Measurements from ENCODE around the gene COASY. TPM values are rescaled to one million over a fixed set of nuclear protein-coding genes. Genes with fewer than 3 reads are reported as not detected.

The COASY gene
- total RNA-seq, 1 donor = 13.4 TPM

GRCh38 chr17:42536048-42536371, 25.9 kb upstream of the COASY start, which contains the start of gene NAGLU:
TSS of gene NAGLU (plus strand) at chr17:42536241. CDS start at chr17:42536273, 32 bp downstream.
- Histone ChIP-seq H4K20me1 (ENCODE audit: insufficient read depth, low read length) (peaks cover 10% of the 10 kb centered on the region), H3K4me3 (ENCODE audit: insufficient read depth, low read length) (peak within 1 kb of the TSS; percentile 88), H3K27ac (ENCODE audit: low read depth, low read length) (peak within 1 kb of the TSS; percentile 77), H3K4me2 (ENCODE audit: insufficient read depth, low read length) (peak within 1 kb of the TSS; percentile 99), H3K79me2 (ENCODE audit: insufficient read depth, low read length) (peaks cover 25% of the 10 kb centered on the region), H3K36me3 (ENCODE audit: insufficient read depth, low read length) (peaks cover 17% of the 10 kb centered on the region), H2AFZ (ENCODE audit: low read length) (peak within 1 kb of the TSS; percentile 72), H3K4me1 (ENCODE audit: insufficient read depth, low read length) (peaks cover 17% of the 10 kb centered on the region), H3K9me3 (ENCODE audit: low read depth, low read length) (no peaks in the 10 kb centered on the region), H3K27me3 (ENCODE audit: insufficient read depth, low read length) (no peaks in the 10 kb centered on the region)
- no peak for TF ChIP-seq CTCF (IDR thresholded peaks at IDR 0.05; ENCODE audit: extremely low read depth, low read depth, low read length)
- DNase-seq (ENCODE audit: insufficient read length, low spot score, missing footprints) = peak; percentile 100

- H3K79me2 ChIP-seq (ENCODE audit: insufficient read depth, low read length) = peaks cover 25% of the 10 kb centered on the region
- peaks cover 10% of the 10 kb centered on the region for H4K20me1 ChIP-seq (ENCODE audit: insufficient read depth, low read length)
- H3K4me2 ChIP-seq (ENCODE audit: insufficient read depth, low read length) = peak overlapping the region; percentile 99
- H3K4me1 ChIP-seq (ENCODE audit: insufficient read depth, low read length) = peaks cover 16% of the 10 kb centered on the region
- peak; percentile 99 for DNase-seq (ENCODE audit: insufficient read length, low spot score, missing footprints)
- TF ChIP-seq CTCF (IDR thresholded peaks at IDR 0.05; ENCODE audit: extremely low read depth, low read depth, low read length) = no peak
- H3K4me3 ChIP-seq (ENCODE audit: insufficient read depth, low read length) = peak overlapping the region; percentile 88
- H3K9me3 ChIP-seq (ENCODE audit: low read depth, low read length) = no peaks in the 10 kb centered on the region
- H3K27me3 ChIP-seq (ENCODE audit: insufficient read depth, low read length) = no peaks in the 10 kb centered on the region
- peak overlapping the region; percentile 77 for H3K27ac ChIP-seq (ENCODE audit: low read depth, low read length)
- peak overlapping the region; percentile 65 for H2AFZ ChIP-seq (ENCODE audit: low read length)
- H3K36me3 ChIP-seq (ENCODE audit: insufficient read depth, low read length) = peaks cover 23% of the 10 kb centered on the region
Observed at GRCh38 chr17:42536372-42537155, 25.4 kb upstream of the COASY start.

GRCh38 chr17:42537156-42537805, 24.7 kb upstream of the COASY start:
- Histone ChIP-seq H3K27ac (ENCODE audit: low read depth, low read length) (peak overlapping the region; percentile 77), H2AFZ (ENCODE audit: low read length) (no peak overlapping the region), H3K4me3 (ENCODE audit: insufficient read depth, low read length) (peak overlapping the region; percentile 88), H3K9me3 (ENCODE audit: low read depth, low read length) (no peaks in the 10 kb centered on the region), H3K4me1 (ENCODE audit: insufficient read depth, low read length) (peaks cover 13% of the 10 kb centered on the region), H3K27me3 (ENCODE audit: insufficient read depth, low read length) (no peaks in the 10 kb centered on the region), H3K4me2 (ENCODE audit: insufficient read depth, low read length) (peak overlapping the region; percentile 99), H3K79me2 (ENCODE audit: insufficient read depth, low read length) (peaks cover 25% of the 10 kb centered on the region), H4K20me1 (ENCODE audit: insufficient read depth, low read length) (peaks cover 10% of the 10 kb centered on the region), H3K36me3 (ENCODE audit: insufficient read depth, low read length) (peaks cover 26% of the 10 kb centered on the region)
- TF ChIP-seq CTCF (IDR thresholded peaks at IDR 0.05; ENCODE audit: extremely low read depth, low read depth, low read length) = no peak
- peak; percentile 62 for DNase-seq (ENCODE audit: insufficient read length, low spot score, missing footprints)

- Histone ChIP-seq H3K36me3 (ENCODE audit: insufficient read depth, low read length) (peaks cover 30% of the 10 kb centered on the region), H3K4me1 (ENCODE audit: insufficient read depth, low read length) (peaks cover 13% of the 10 kb centered on the region), H3K4me3 (ENCODE audit: insufficient read depth, low read length) (no peak overlapping the region), H4K20me1 (ENCODE audit: insufficient read depth, low read length) (peaks cover 10% of the 10 kb centered on the region), H3K4me2 (ENCODE audit: insufficient read depth, low read length) (no peak overlapping the region), H2AFZ (ENCODE audit: low read length) (no peak overlapping the region), H3K27me3 (ENCODE audit: insufficient read depth, low read length) (no peaks in the 10 kb centered on the region), H3K9me3 (ENCODE audit: low read depth, low read length) (no peaks in the 10 kb centered on the region), H3K79me2 (ENCODE audit: insufficient read depth, low read length) (peaks cover 25% of the 10 kb centered on the region), H3K27ac (ENCODE audit: low read depth, low read length) (no peak overlapping the region)
- TF ChIP-seq CTCF (IDR thresholded peaks at IDR 0.05; ENCODE audit: extremely low read depth, low read depth, low read length) = no peak
- peak; percentile 79 for DNase-seq (ENCODE audit: insufficient read length, low spot score, missing footprints)
Observed at GRCh38 chr17:42537826-42538451, 24.0 kb upstream of the COASY start.

Data from osteoblast (primary cell).